ENCODE measurements around the gene FSTL5.

GRCh38 chr4:161663844-161664243, 500.0 kb downstream of the FSTL5 start:
- TF ChIP-seq CTCF (IDR thresholded peaks at IDR 0.05; ENCODE audit: low read depth, low read length, poor library complexity, severe bottlenecking) (no peak), EZH2phosphoT487 (IDR thresholded peaks at IDR 0.05; ENCODE audit: borderline replicate concordance, low read length) (no peak)

Data from DOHH2 (cell line).